HG02938 (cell line): ENCODE results near the gene CLDN24.

ENCODE experiments used
- ATAC-seq: cut with Tn5 transposase; IDR thresholded peaks from one replicate; pipeline ENCODE4 v1.9.1; 2021; ENCODE audit warnings: mild to moderate bottlenecking, moderate library complexity; ENCODE audit not compliant: unreplicated experiment

Gene CLDN24

DNA sequence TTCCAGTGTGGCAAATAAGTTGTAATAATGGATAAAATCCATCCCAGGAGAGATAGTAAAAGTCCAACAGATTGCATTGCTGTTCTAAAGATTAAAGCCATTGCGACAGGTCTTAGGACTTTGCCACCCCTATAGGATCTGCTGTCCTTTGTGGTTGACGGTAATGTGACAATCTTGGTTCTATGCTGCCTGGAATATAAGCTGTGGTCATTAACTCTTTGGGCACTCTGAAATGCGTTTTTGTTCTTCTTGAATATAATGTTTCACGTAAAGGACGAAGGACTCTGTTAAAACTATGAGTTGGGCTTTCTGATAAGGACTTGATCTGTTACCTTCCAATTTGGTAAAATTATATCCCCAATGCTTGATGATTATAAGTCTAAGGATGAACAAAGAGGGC lies at the start of gene CLDN24:
Gene CLDN24, minus strand, starts transcription at position 101 of the 400 bp plus-strand sequence. Its CDS starts 0 bp downstream, at position 101.
- ATAC-seq: no peak

DNA sequence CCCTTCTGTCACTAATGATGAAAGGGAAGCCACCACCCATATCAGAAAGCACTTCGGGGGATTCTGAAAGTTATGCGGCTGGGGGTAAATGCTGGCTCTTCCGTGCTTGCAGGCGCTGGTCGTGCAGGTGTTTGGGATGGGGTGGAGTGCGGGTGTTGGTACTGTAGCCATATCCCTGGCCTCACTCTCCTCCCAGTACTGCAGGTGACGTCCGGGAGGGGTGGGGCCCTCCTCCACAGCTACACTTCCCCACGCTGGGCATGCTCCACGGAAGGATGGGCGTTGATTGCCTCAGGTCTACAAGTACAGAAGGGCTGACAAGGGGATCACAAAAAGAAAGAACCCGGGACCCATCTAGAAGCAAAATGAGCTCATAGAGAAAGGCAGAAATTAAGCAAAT lies 48.6 kb upstream of the CLDN24 start:
- ATAC-seq: no peak

- ATAC-seq: no peak
Observed at GRCh38 chr4:183369073-183369472, 46.8 kb upstream of the CLDN24 start.

GRCh38 chr4:183366206-183366835 lies 44.1 kb upstream of the CLDN24 start:
- no peak for ATAC-seq

GRCh38 chr4:183364025-183364424 lies 41.8 kb upstream of the CLDN24 start:
- no peak for ATAC-seq

DNA sequence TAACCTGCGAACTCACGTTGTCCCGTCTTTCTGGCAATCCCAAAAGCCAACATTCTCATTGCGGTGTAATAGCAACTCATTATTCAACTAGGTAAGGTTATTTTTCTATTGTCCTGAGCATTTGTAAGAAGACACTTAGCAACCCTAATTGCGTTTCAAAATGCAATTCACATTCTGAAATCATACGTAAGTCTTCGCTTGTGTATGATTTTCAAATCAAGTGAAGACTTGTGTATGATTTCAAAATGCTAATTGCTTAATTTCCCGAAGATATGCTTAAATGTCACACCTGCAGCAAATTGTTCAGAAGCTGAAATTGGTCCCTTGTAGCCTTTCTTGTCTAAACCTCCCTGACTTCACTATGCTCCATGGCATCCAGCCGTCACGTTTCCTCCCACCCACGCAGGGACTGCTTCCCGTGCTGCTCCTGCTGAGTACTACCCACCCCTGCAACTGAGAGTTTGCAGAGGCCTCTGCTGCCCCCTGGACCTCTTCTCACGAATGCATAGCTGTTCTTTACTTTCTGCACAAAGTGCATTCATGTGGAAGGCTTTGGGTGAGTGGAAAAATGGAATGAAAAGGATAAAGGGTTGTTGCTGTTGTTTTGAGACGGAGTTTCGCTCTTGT lies 40.8 kb upstream of the CLDN24 start:
- no peak for ATAC-seq

DNA sequence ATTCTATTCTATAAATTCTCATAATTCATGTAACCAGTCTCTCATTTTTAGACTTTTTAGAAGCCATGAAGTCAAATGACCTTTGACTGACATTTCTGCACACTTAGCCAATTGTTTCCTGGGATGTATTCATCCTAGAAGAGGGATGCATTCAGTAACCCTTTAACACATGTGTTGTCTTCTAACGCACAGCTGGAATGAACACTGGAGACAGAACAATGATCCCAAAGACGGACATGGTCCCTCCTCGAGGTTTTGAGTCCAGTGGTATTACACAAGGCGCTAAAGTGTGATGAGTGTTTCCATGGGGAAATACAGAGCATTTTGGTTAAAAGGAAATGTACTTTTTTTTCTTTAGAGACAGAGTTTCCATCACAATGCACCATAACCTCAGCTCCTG lies 39.8 kb upstream of the CLDN24 start:
- ATAC-seq: no peak

GRCh38 chr4:183360161-183360919 lies 38.1 kb upstream of the CLDN24 start:
- no peak for ATAC-seq

DNA sequence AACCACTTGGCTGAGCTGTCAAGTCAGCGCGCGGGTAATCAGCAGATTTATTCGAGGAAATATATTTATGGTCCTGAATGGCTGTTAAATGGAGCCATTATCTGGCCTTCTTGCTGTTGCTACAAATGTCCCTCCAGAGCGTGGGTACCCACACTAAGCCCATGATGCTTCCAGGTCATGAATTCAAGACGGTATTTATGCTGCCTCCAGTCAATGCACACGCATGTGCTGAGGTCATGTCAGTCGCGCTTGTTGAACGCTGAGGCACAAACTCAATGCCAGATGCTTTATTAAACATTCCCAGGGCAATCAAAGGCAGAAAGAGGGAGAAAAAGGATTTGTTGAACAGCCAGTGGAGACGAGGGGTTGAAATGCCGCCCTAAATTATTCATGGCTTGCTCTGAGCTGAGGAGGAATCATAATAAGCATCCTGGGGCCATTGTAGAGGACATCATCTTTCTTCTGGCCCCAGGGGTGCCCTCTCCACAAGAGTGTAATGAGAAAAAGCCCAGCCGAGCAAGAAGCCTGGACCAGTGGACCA lies 36.1 kb upstream of the CLDN24 start:
- ATAC-seq: no peak

GRCh38 chr4:183356931-183357675 lies 34.9 kb upstream of the CLDN24 start:
- no peak for ATAC-seq

DNA sequence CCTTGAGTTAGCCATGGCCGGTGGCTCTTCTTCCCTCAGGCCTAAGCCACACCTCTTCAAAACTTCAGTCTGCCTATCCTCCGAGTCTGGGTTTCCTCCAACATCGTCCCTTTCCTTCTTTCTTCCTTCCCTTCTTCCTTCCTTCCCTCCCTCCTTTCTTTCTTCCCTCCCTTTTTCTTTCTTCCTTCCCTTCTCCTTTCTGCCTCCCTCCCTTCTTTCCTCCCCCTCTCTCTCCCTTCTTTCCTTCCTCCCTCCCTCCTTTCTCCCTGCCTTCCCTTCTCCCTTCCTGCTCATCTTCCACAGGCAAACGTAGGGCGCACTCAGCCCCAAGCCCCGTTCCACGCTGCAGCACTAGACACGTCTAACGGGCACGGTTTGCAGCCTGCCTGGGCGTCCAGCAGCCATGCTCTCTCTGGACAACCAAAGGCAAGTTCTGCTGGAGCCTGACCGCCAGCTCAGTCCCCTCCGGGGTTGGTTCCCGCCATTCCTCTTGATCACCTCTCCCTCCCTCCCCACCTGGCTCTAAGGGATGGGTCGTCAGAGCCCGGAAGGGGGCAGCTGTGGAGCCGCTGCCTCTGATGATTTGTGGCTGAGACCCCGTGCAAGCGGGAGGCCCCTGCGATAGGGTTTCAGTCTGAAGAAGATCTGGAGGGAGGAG lies 34.1 kb upstream of the CLDN24 start:
- no peak for ATAC-seq

DNA sequence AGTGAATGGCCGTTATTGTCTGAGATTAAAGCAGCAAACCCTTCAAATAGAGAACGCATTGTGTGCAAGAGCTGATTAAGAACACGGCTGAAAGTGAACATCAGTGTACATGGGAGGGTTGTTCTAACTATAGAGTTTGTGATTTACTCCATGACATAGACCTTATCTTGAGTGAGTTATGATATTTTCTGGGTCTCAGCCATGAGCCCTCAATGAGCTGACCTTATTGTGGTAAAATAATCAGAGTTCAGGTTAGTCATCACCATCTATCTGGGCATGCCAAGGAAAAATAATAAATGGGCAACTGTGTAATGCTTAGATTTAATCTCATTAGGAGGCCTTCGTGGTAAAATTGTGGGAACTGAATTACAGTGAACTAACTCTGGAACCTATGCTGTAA lies 33.2 kb upstream of the CLDN24 start:
- ATAC-seq: no peak

GRCh38 chr4:183354219-183354618 lies 32.0 kb upstream of the CLDN24 start:
- no peak for ATAC-seq

- ATAC-seq: no peak
Observed at GRCh38 chr4:183353557-183353956, 31.3 kb upstream of the CLDN24 start.

DNA sequence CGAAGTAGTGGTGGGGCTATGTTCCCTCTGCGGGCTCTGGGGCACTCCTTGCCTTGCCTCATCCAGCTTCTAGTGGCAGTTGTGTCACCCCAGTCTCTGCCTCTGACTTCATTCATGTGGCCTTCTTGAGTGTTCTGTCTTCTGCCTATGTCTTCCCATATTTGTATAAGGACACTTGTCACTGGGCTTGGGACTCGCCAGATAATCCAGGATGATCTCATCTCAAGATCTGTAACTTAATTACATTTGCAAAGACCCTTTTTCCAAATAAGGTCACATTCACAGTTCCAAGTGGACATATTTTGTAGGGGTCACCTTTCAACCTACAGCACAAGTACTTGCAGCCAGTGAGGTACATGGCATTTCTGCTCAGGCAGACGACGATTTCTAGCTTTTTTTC lies 30.3 kb upstream of the CLDN24 start:
- no peak for ATAC-seq

- no peak for ATAC-seq
Observed at GRCh38 chr4:183350317-183351071, 28.3 kb upstream of the CLDN24 start.

GRCh38 chr4:183349673-183350072 lies 27.4 kb upstream of the CLDN24 start:
- no peak for ATAC-seq

GRCh38 chr4:183348706-183349659 lies 26.8 kb upstream of the CLDN24 start:
- no peak for ATAC-seq

DNA sequence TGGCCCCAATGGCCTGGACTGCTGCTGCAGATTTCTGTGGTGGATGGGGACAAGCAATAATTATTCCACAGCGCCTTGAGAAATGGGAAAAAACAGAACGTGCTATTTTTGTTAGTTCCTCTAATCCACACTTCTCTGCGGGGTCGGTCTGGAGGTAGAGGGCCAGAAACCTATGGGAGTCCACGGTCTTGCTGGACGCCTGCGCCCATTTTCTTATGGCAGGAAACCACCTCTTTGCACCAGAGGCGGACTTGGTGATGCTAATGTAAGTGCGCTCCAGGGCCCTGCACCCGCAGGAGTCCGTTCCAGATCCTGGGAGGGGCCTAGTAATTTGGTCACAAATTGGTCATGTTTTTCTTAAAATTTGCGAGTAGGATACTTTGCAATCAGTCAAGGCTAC lies 25.9 kb upstream of the CLDN24 start:
- ATAC-seq: no peak
